Hepatocyte (in vitro differentiated cells): ENCODE data around the gene SDCBP2. TPM values are rescaled to one million over a fixed set of nuclear protein-coding genes. Genes with fewer than 3 reads are reported as not detected.
A peak's percentile ranks its signal among the peaks of the same experiment; 100 is the strongest.

Experiments used
- DNase-seq: peaks from one replicate; pipeline ENCODE4 v3.0.0-alpha.2; 2016; ENCODE audit warnings: low spot score
- H2AFZ ChIP-seq: fragments of 200-600 bp; sonication (generic); 2 replicates; pipeline ENCODE4 v1.6.0; 2016; ENCODE audit warnings: antibody characterized with exemption, mild to moderate bottlenecking
- H3K27ac ChIP-seq: fragments of 200-600 bp; sonication (generic); 2 replicates; pipeline ENCODE4 v1.5.1; 2016; ENCODE audit warnings: mild to moderate bottlenecking
- H3K27me3 ChIP-seq: fragments of 200-600 bp; sonication (generic); 2 replicates; pipeline ENCODE4 v1.6.1; 2016
- H3K36me3 ChIP-seq: fragments of 200-600 bp; sonication (generic); replicated peaks from 2 replicates; pipeline ENCODE4 v1.5.1; 2016; ENCODE audit warnings: low read depth; ENCODE audit not compliant: insufficient read depth
- H3K4me1 ChIP-seq: fragments of 200-600 bp; sonication (generic); 2 replicates; pipeline ENCODE4 v1.5.1; 2016; ENCODE audit warnings: mild to moderate bottlenecking, moderate library complexity; ENCODE audit not compliant: insufficient read depth
- H3K4me2 ChIP-seq: fragments of 200-600 bp; sonication (generic); 2 replicates; pipeline ENCODE4 v1.6.0; 2016
- H3K4me3 ChIP-seq: fragments of 200-600 bp; sonication (generic); 2 replicates; pipeline ENCODE4 v1.5.1; 2016; ENCODE audit warnings: mild to moderate bottlenecking
- H3K79me2 ChIP-seq: fragments of 200-600 bp; sonication (generic); 2 replicates; pipeline ENCODE4 v1.6.0; 2017; ENCODE audit warnings: mild to moderate bottlenecking
- H3K9me2 ChIP-seq: fragments of 200-600 bp; sonication (generic); replicated peaks from 2 replicates; pipeline ENCODE4 v1.6.0; 2017; ENCODE audit warnings: mild to moderate bottlenecking; ENCODE audit not compliant: insufficient read depth
- H3K9me3 ChIP-seq: fragments of 200-600 bp; sonication (generic); 2 replicates; pipeline ENCODE4 v1.5.1; 2016; ENCODE audit warnings: low read depth, mild to moderate bottlenecking
- H4K20me1 ChIP-seq: fragments of 200-600 bp; sonication (generic); 2 replicates; pipeline ENCODE4 v1.6.0; 2016; ENCODE audit warnings: mild to moderate bottlenecking; ENCODE audit not compliant: insufficient read depth, poor library complexity, severe bottlenecking
- EZH2 ChIP-seq: fragments of 200-600 bp; sonication (generic); IDR thresholded peaks from 2 replicates; pipeline ENCODE4 v1.6.1; 2016; ENCODE audit warnings: antibody characterized with exemption, mild to moderate bottlenecking, borderline replicate concordance
- EZH2phosphoT487 ChIP-seq: fragments of 200-600 bp; sonication (generic); IDR thresholded peaks from one replicate; pipeline ENCODE4 v1.6.1; 2018; ENCODE audit warnings: antibody characterized with exemption, mild to moderate bottlenecking, low read depth, moderate library complexity; ENCODE audit not compliant: unreplicated experiment, severe bottlenecking
- whole genome bisulfite sequencing: methylation state at CpG from one replicate; pipeline ENCODE4 v1.1.6; 2016; ENCODE audit warnings: low lambda C conversion rate; ENCODE audit errors: missing lambda C conversion rate; 5-methylcytosine and 5-hydroxymethylcytosine counted together
- polyA plus RNA-seq: library from polyadenylated mRNA; unstranded; fragments of >200 nt; fragmentation: Nextera tagmentation; extraction: Ambion mirVana; gene quantifications from 2 replicates; pipeline ENCODE4 v1.2.1, GENCODE V29; 2016
- total RNA-seq: library from RNA; depleted of rRNA; stranded (reverse); fragments of >200 nt; gene quantifications from 2 replicates; pipeline ENCODE4 v1.2.3, GENCODE V29; 2014
- TF ChIP-seq, protein P1 (sequence below): fragments of 200-600 bp; sonication (generic); IDR thresholded peaks from 2 replicates; pipeline ENCODE4 v1.5.1; 2016; ENCODE audit warnings: antibody characterized with exemption, mild to moderate bottlenecking; ENCODE audit not compliant: poor library complexity

Gene SDCBP2
- total and polyA plus RNA-seq, 2 experiments from 2014 or later: 64.1 to 83.3 TPM

DNA sequence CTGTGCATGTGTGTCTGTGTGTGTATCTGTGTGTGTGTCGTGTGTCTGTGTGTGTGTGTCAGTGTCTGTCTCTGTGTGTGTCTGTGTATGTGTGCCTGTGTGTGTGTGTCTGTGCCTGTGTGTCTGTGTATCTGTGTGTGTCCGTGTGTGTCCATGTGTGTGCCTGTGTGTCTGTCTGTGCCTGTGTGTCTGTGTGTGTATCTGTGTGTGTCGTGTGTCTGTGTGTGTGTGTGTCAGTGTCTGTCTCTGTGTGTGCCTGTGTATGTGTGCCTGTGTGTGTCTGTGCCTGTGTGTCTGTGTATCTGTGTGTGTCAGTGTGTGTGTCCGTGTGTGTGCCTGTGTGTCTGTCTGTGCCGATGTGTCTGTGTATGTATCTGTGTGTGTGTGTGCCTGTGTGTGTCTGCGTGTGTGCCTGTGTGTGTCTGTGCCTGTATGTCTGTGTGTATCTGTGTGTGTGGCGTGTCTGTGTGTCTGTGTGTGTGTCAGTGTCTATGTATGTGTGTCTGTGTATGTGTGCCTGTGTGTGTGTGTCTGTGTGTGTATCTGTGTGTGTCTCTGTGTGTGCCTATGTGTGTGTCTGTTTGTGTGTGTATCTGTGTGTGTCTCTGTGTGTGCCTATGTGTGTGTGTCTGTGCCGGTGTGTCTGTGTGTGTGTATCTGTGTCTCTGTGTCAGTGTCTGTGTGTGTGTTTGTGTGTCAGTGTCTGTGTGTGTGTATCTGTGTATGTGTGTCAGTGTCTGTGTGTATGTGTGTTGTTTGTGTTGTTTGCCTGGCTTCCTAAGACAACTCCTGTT lies 51.2 kb downstream of the SDCBP2 start:
- TF ChIP-seq, protein P1, sequence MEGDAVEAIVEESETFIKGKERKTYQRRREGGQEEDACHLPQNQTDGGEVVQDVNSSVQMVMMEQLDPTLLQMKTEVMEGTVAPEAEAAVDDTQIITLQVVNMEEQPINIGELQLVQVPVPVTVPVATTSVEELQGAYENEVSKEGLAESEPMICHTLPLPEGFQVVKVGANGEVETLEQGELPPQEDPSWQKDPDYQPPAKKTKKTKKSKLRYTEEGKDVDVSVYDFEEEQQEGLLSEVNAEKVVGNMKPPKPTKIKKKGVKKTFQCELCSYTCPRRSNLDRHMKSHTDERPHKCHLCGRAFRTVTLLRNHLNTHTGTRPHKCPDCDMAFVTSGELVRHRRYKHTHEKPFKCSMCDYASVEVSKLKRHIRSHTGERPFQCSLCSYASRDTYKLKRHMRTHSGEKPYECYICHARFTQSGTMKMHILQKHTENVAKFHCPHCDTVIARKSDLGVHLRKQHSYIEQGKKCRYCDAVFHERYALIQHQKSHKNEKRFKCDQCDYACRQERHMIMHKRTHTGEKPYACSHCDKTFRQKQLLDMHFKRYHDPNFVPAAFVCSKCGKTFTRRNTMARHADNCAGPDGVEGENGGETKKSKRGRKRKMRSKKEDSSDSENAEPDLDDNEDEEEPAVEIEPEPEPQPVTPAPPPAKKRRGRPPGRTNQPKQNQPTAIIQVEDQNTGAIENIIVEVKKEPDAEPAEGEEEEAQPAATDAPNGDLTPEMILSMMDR: no peak
- TF ChIP-seq EZH2phosphoT487: no peak
- no peak overlapping the region for H3K4me3 ChIP-seq
- no peaks in the 10 kb centered on the region for H3K9me3 ChIP-seq
- H3K4me1 ChIP-seq: no peaks in the 10 kb centered on the region
- no peaks in the 10 kb centered on the region for H3K36me3 ChIP-seq
- no peak overlapping the region for H3K4me2 ChIP-seq
- H3K9me2 ChIP-seq: no peaks in the 10 kb centered on the region
- DNase-seq: no peak
- no peaks in the 10 kb centered on the region for H3K79me2 ChIP-seq
- 93% methylated on average over 8 of the region's 8 CpGs for WGBS
- H3K27ac ChIP-seq: no peak overlapping the region
- no peak overlapping the region for H2AFZ ChIP-seq
- H4K20me1 ChIP-seq: no peaks in the 10 kb centered on the region
- H3K27me3 ChIP-seq: no peaks in the 10 kb centered on the region

DNA sequence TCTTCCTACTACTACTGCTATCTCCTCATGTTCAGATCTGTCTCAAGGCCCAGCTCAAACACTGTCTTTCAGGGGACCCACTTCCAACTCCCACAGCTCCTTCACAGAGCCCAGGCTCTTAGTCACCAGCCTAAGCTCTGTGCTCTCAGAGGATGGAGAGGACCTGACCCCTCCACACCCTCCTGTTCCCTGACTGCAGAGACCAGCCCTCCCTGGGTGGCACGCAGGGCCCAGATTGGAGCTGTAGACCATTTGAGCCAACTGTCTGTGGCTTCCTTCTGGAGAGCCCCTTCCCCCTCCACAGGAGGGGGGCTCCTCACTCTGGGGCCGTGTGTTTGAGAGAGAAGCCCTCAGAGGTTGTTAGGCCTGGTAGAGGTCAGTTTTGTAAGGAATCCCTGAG lies 53.0 kb downstream of the SDCBP2 start:
- Histone ChIP-seq H3K4me1 (no peaks in the 10 kb centered on the region), H3K79me2 (no peaks in the 10 kb centered on the region), H3K27ac (no peak overlapping the region), H3K4me2 (no peak overlapping the region), H3K9me2 (no peaks in the 10 kb centered on the region), H3K4me3 (no peak overlapping the region), H3K9me3 (no peaks in the 10 kb centered on the region), H2AFZ (no peak overlapping the region), H3K36me3 (no peaks in the 10 kb centered on the region), H3K27me3 (no peaks in the 10 kb centered on the region), H4K20me1 (no peaks in the 10 kb centered on the region)
- TF ChIP-seq EZH2 (no peak), EZH2phosphoT487 (no peak)
- TF ChIP-seq, protein P1: no peak
- no peak for DNase-seq
- WGBS: 91% methylated on average over 2 of the region's 2 CpGs

DNA sequence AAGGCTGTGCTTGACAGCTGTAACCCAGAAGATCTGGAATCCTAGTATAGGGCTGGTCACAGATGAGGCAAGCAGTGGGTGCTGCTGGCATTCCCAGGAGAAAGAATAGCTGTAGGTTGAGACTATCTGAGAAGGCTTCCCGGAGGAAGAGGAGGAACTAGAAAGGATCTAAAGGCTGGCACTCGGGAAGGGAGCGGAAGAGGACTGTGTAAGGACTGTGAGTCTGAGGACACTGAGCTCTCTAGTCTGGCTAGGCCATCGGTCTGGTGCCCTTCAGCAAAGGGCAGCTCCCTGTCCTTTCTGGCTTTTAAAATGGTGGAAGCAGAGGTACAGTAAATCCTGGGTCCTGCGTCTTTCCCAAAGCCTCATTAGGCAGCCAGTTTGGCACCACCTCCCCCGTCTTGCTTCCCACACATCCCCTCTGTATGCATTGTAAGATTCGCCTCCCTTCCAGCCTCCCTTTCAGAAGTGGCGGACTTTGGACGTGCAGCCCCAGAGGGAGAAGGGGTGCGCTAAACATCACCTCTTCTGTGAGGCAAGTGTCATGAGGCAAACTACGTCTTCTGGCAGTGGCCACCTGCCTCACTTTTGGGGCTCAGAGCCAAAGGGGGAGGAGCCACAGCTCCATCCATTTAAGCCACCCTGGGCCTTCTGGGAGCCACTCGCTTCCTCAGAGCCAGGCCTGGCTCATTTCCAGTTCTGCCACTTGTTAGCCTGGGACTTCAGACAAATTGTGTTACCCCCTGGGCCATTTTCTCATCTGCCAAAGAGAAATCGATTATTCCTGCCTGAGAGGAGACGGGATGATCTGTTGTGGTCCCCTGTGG lies 54.2 kb downstream of the SDCBP2 start:
- H3K9me2 ChIP-seq: no peaks in the 10 kb centered on the region
- H3K9me3 ChIP-seq: no peaks in the 10 kb centered on the region
- H3K27ac ChIP-seq: no peak overlapping the region
- no peak overlapping the region for H3K4me2 ChIP-seq
- TF ChIP-seq EZH2phosphoT487 (no peak), EZH2 (no peak)
- TF ChIP-seq, protein P1: no peak
- no peak overlapping the region for H3K4me3 ChIP-seq
- no peaks in the 10 kb centered on the region for H3K27me3 ChIP-seq
- 94% methylated on average over 14 of the region's 14 CpGs for WGBS
- peak; percentile 4 for DNase-seq
- H3K4me1 ChIP-seq: no peaks in the 10 kb centered on the region
- no peak overlapping the region for H2AFZ ChIP-seq
- H4K20me1 ChIP-seq: no peaks in the 10 kb centered on the region
- H3K36me3 ChIP-seq: no peaks in the 10 kb centered on the region
- H3K79me2 ChIP-seq: no peaks in the 10 kb centered on the region
